ENCODE data around the gene FBLN5.
A peak's percentile ranks its signal among the peaks of the same experiment; 100 is the strongest.

Gene FBLN5

DNA sequence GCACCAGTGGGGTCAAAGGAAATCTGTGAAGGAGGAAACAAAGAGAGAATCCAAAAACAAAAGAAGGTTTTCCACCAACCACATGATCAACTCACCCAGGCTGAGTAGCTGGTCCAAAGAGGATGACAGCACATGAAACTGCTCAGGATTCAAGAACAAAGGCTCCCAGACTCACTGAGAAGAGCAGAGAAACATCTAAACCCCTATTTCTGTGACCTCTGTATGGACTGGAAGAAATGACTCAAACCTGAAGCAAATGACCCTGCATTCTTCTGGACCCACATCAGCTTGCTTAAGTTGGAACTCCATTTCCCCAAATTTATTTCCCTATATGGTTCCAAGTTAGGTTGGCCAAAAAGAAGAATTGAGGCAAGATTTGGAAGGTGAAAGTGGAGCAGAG lies 106.4 kb downstream of the FBLN5 start:
- Histone ChIP-seq H3K36me3 (ENCODE audit: insufficient read depth) (no peaks in the 10 kb centered on the region), H3K4me1 (ENCODE audit: low read depth, poor library complexity, severe bottlenecking) (peaks cover 5% of the 10 kb centered on the region), H2AFZ (ENCODE audit: low read depth) (no peak overlapping the region), H4K20me1 (ENCODE audit: insufficient read depth) (no peaks in the 10 kb centered on the region), H3K9ac (no peak overlapping the region), H3K79me2 (ENCODE audit: insufficient read depth, low read depth) (no peaks in the 10 kb centered on the region), H3K27me3 (ENCODE audit: insufficient read depth, low read depth) (no peaks in the 10 kb centered on the region), H3K4me3 (IDR thresholded peaks at IDR 0.05; ENCODE audit: insufficient read depth, low read depth, low read length) (no peak overlapping the region), H3K4me2 (no peak overlapping the region), H3K27ac (no peak overlapping the region)
- TF ChIP-seq, protein P1, sequence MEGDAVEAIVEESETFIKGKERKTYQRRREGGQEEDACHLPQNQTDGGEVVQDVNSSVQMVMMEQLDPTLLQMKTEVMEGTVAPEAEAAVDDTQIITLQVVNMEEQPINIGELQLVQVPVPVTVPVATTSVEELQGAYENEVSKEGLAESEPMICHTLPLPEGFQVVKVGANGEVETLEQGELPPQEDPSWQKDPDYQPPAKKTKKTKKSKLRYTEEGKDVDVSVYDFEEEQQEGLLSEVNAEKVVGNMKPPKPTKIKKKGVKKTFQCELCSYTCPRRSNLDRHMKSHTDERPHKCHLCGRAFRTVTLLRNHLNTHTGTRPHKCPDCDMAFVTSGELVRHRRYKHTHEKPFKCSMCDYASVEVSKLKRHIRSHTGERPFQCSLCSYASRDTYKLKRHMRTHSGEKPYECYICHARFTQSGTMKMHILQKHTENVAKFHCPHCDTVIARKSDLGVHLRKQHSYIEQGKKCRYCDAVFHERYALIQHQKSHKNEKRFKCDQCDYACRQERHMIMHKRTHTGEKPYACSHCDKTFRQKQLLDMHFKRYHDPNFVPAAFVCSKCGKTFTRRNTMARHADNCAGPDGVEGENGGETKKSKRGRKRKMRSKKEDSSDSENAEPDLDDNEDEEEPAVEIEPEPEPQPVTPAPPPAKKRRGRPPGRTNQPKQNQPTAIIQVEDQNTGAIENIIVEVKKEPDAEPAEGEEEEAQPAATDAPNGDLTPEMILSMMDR (conservative IDR thresholded peaks at IDR 0.05; ENCODE audit: low read depth, low read length) = no peak

DNA sequence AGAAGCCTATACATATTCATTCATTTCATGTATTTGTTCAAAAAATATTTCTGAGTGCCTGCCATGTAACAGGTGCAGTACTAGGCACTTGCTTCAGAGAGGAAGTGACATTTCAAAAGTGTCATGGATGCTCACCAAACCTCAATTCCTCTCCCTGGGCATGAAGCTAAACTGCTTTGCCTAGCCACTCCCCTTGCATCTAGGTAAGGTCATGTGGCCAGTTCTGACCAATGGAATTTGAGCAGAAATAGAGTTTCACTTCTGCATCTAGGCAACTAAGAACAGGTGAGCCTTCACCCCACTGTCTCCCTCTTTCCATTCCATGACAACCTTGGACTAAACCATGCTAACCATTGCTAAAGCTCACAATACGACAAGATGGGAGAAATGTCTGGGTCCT lies 107.7 kb downstream of the FBLN5 start:
- Histone ChIP-seq H4K20me1 (ENCODE audit: insufficient read depth) (no peaks in the 10 kb centered on the region), H3K79me2 (ENCODE audit: insufficient read depth, low read depth) (no peaks in the 10 kb centered on the region), H3K27ac (no peak overlapping the region), H3K9ac (no peak overlapping the region), H3K4me1 (ENCODE audit: low read depth, poor library complexity, severe bottlenecking) (peaks cover 5% of the 10 kb centered on the region), H3K4me3 (IDR thresholded peaks at IDR 0.05; ENCODE audit: insufficient read depth, low read depth, low read length) (no peak overlapping the region), H3K27me3 (ENCODE audit: insufficient read depth, low read depth) (peaks cover 7% of the 10 kb centered on the region; the same call in 1 of the 2 replicates), H3K4me2 (no peak overlapping the region), H2AFZ (ENCODE audit: low read depth) (no peak overlapping the region), H3K36me3 (ENCODE audit: insufficient read depth) (no peaks in the 10 kb centered on the region)
- TF ChIP-seq, protein P1 (conservative IDR thresholded peaks at IDR 0.05; ENCODE audit: low read depth, low read length) = no peak

DNA sequence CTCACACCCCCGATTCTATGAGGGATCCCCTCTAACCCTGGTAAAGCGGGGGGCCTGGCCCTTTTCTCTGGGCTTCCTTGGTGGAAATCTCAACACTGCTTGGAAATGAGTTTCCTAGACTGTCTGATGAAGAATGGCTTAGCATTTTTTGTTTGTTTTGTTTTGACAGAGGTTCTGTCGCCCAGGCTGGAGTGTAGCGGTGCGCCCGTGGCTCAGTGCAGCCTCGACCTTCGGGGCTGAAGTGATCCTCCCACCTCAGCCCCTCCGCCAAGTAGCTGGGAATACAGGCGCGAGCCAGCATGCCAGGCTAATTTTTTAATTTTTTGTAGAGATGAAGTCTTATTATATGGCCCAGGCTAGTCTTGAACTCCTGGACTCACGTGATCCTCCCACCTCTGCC lies 110.4 kb downstream of the FBLN5 start:
- Histone ChIP-seq H3K27me3 (ENCODE audit: insufficient read depth, low read depth) (peaks cover 7% of the 10 kb centered on the region; the same call in 1 of the 2 replicates), H3K79me2 (ENCODE audit: insufficient read depth, low read depth) (no peaks in the 10 kb centered on the region), H2AFZ (ENCODE audit: low read depth) (peak overlapping the region; percentile 76), H3K4me1 (ENCODE audit: low read depth, poor library complexity, severe bottlenecking) (peaks cover 5% of the 10 kb centered on the region), H3K9ac (no peak overlapping the region), H4K20me1 (ENCODE audit: insufficient read depth) (no peaks in the 10 kb centered on the region), H3K27ac (no peak overlapping the region), H3K36me3 (ENCODE audit: insufficient read depth) (no peaks in the 10 kb centered on the region), H3K4me3 (IDR thresholded peaks at IDR 0.05; ENCODE audit: insufficient read depth, low read depth, low read length) (no peak overlapping the region), H3K4me2 (peak overlapping the region; percentile 46; the same call in 1 of the 2 replicates)
- TF ChIP-seq, protein P1 (conservative IDR thresholded peaks at IDR 0.05; ENCODE audit: low read depth, low read length) = no peak

DNA sequence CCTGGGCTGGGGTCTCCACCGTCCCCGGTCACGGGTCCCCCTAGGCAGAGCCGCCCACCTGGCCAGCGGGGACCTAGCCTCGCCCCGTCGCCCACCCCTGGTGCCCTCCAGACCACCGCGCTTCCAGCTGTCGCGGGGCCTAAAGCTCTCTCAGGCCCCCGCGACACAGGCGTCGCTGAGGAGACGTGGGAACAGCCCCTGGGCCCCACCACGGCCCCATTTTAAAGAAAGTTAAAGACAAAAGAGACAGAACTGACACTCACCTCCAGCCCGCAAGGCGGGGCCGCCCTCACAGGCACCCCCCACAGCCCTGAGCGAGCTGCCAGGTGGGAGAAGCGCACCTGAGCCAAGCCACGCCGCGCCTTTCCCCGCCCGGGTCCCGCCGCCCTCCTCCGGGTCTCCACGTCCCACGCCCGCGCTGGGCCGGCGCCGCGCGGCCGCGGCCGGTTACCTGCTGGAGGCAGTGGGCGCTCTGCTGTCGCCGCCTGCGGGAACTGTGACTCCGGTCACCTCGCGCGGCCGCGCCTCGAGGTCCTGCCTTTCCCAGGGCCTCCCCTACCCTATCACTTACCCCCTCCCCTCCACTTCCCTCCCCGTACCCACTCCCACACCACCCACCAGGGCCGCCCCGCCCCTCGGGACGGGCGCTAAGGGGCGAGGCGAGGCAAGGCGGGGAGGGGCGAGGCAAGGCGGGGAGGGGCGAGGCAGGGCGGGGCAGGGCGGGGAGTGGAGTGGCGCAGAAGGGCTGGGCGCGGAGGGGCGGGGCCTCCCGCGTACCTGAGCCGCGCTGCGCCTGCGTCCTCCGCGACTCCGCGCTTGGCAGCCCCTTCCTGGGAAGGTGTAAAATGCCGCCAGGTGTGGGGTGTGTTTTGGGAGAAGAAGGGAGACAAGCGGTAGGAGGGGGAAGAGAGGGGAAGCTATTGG lies 111.3 kb downstream of the FBLN5 start:
- Histone ChIP-seq H3K79me2 (ENCODE audit: insufficient read depth, low read depth) (no peaks in the 10 kb centered on the region), H2AFZ (ENCODE audit: low read depth) (peak overlapping the region; percentile 76), H3K27ac (no peak overlapping the region), H3K36me3 (ENCODE audit: insufficient read depth) (no peaks in the 10 kb centered on the region), H4K20me1 (ENCODE audit: insufficient read depth) (no peaks in the 10 kb centered on the region), H3K4me3 (IDR thresholded peaks at IDR 0.05; ENCODE audit: insufficient read depth, low read depth, low read length) (no peak overlapping the region), H3K4me2 (peak overlapping the region; percentile 46; the same call in 1 of the 2 replicates), H3K27me3 (ENCODE audit: insufficient read depth, low read depth) (peaks cover 7% of the 10 kb centered on the region; the same call in 1 of the 2 replicates), H3K4me1 (ENCODE audit: low read depth, poor library complexity, severe bottlenecking) (peaks cover 5% of the 10 kb centered on the region), H3K9ac (no peak overlapping the region)
- TF ChIP-seq, protein P1 (conservative IDR thresholded peaks at IDR 0.05; ENCODE audit: low read depth, low read length) = no peak

All from KMS-11 (cell line).